Kidney tubule cell (primary cell): ENCODE measurements around the gene SRC.

Experiments used
- DNase-seq: peaks from one replicate; pipeline ENCODE4 v3.0.0-alpha.2; 2018; ENCODE audit warnings: low spot score

The SRC gene

GRCh38 chr20:37430778-37431460 is 85.0 kb downstream of the SRC start:
- DNase-seq: no peak

DNA sequence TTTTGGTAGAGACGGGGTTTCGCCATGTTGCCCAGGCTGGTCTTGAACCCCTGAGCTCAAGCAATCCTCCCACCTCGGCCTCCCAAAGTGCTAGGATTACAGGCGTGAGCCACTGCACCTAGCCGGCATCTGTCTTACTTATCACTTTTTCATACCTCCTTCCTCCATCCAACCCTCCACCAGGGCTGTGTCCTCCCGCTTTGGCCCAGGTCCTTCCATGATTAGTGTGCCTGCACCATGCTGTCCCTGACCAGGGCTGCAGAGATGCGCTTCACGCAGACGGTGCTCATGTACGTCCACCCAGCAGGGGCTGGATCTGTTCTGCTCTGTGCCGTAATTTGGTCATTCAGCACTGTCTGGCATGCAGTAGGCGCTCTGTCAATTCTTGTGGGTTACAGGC is 85.8 kb downstream of the SRC start:
- DNase-seq: no peak

GRCh38 chr20:37432606-37433005 is 86.7 kb downstream of the SRC start:
- DNase-seq: no peak

GRCh38 chr20:37435607-37436006 is 89.7 kb downstream of the SRC start:
- DNase-seq: no peak

- DNase-seq: no peak
Observed at GRCh38 chr20:37436527-37437186, 90.7 kb downstream of the SRC start.

- DNase-seq: no peak
Observed at GRCh38 chr20:37437676-37438075, 91.7 kb downstream of the SRC start.

DNA sequence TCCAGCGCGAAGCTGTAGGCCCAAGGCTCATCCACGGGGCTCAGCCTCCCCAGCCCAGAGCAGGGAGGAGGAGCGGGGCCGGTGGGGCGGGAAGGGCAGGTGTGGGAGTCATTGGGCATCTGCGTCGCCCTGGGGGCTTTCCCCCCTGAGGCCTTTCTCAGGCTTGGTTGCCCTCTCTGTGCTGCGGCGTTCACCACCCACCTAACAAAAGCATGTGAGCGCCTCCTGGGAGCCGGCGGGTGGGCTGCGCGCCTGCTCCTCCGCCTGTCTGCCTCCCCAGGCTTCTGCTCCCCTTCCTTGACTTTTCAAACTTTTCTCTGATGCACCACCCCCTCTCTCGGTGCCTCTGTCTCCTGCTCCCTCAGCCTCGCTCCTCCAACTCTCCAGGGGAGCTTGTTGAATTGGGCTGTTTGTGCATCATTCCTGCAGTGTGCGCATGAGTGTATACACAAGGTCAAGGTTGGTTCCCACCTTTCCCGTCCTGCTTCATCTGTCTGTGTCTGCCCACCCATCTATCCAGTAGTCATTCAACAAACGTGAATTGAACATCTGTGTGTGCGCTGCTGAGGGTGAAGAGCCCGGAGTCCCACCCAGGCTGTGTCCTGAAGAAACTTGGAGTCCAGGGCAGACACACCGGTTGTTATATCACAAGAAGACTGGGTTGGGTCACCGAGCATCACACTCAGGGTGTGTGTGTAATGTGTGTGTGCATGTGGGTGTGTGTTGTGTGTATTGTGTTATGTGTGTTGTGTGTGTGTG is 92.7 kb downstream of the SRC start:
- DNase-seq: no peak

- no peak for DNase-seq
Observed at GRCh38 chr20:37439223-37439933, 93.4 kb downstream of the SRC start.

DNA sequence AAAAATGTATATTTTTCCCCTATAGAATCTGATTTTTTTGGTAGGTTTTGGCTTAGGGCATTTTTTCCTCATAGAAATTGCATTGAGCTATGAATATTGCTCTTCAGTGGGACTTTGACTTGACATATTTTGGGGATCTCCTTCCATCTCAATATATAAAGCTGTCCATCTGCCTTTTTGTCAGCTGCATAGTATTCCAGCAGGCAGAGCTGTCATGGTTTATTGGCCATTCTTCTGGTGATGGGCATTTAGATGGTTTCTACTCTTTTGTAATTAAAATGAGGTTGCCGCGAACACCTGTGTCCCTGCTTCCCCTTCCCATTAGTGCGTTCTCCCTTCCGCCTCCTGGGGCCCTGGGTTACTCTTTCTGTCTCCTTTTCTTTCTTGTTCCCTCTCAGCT is 95.1 kb downstream of the SRC start:
- no peak for DNase-seq

- no peak for DNase-seq
Observed at GRCh38 chr20:37442547-37442946, 96.6 kb downstream of the SRC start.

DNA sequence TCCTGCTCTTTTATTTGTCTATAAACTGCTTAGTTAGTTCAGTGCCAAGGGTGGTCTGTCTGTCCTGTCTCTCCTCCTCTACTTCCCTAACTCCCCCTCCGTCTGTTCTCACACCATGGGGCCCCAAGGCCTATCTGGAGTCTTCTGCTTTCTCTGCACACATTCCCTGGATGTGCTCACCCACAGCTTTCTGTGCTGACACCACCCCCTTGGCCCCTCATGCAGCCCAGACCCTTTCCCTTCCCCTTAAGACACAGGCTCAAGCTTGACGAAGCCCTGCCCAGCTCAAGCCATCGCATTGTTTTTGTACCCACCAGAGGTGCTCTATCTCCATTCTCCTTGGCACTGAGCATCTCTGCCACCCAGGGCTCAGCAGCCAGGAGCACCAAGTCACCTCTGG is 97.0 kb downstream of the SRC start:
- DNase-seq: no peak

GRCh38 chr20:37443596-37443995 is 97.7 kb downstream of the SRC start:
- DNase-seq: no peak

DNA sequence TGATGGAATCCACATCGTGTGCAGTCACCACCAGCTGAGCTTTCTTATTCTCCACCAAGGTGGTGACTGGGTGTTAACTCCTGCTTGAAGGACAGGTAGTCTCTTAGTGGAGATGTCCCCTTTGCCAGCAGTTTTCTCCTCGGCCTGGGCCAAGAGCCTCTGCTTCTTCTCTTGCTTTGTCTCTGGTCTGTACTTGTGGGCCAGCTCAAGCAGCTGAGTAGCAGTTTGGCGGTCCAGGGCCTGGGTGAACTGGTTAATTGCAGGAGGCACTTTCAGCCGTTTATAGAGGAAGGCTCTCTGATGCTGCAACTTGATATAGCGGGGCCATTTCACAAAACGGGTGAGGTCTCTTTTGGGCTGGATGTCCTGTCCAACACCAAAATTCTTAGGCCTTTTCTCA is 99.1 kb downstream of the SRC start:
- no peak for DNase-seq

GRCh38 chr20:37446286-37447032 is 100.5 kb downstream of the SRC start:
- no peak for DNase-seq

- no peak for DNase-seq
Observed at GRCh38 chr20:37447688-37448087, 101.7 kb downstream of the SRC start.

GRCh38 chr20:37449276-37449675 is 103.3 kb downstream of the SRC start:
- no peak for DNase-seq

- no peak for DNase-seq
Observed at GRCh38 chr20:37450344-37450743, 104.4 kb downstream of the SRC start.

DNA sequence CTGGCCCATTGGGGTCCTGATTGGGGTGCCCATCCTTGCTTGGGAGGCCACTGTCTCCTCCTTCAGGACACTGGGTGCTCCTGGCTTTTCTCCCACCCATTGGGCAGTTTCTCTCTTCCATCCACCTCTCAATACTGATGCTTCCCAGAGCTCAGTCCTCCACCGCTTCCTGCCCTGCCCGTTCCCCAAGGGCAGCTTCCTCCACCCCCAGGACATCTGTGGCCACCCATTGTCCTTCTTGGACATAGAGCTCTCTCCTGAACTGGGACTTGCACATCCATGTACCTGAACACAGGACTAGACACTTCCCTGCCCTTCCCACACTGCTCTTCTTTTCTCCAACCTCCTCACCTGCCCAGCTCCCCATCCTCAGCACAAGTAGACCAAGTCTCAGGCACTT is 105.7 kb downstream of the SRC start:
- DNase-seq: no peak

DNA sequence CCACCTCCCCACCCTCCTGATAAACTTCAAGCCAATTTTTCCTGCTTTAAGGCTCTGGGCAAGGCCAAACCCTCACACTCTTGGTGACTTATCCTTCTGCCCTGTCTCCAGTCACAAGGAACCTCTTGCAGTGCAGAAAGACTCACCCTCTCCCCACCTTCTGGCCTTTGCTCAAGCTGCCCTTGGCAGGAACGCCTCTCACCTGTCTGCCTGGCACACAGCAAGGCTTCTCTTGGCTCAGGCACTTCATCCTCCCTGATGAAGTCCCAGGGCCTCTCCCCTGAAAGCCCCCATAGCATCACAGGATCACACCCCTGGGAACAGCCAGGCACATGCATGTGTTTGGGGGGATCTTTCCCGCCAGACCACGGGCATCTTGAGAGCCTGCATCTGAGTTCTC is 106.3 kb downstream of the SRC start:
- no peak for DNase-seq

GRCh38 chr20:37453288-37453687 is 107.3 kb downstream of the SRC start:
- no peak for DNase-seq

DNA sequence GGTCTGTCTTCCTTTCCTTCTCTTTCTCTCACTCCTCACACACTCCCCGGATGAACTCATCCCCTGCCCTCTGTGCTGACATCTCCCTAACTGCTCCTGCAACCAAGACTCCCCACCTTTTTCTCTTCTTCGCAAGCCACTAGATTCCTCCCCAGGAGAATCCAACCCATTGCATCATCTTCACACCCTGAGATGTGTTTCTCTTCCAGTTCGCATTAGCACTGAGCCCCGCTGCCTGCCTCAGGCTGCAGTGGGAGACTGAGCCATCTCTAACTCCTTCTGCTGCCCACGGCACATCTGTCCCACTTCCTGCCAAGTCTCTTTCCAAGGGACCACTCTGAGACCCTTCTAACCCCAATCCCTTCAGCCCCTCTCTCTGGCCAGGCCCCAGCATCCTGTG is 107.9 kb downstream of the SRC start:
- no peak for DNase-seq
